ENCODE results near the gene WNT2B. TPM values are rescaled to one million over a fixed set of nuclear protein-coding genes. Genes with fewer than 3 reads are reported as not detected.

WNT2B gene
- total and polyA plus RNA-seq, 2 of the 8 experiments (the other 6 are each of a cell fraction or from before 2014, with no cell fraction given) = 0.33 to 2.0 TPM

- Histone ChIP-seq H3K4me1 (replicated peaks in 1 of 4; ENCODE audit: control insufficient read depth in 3 of 4, insufficient read depth in 4 of 4, low read length in 3 of 4) (peaks cover 0 to 3% (median 0%) of the 10 kb centered on the region in 4 experiments; a peak in 1 of 7 replicates), H2BK12ac (ENCODE audit: low read depth, low read length) (no peak overlapping the region), H4K5ac (ENCODE audit: insufficient read length, low read depth, low read length) (no peak overlapping the region), H2AFZ (ENCODE audit: low read length) (no peak overlapping the region), H2BK5ac (ENCODE audit: low read depth, low read length) (no peak overlapping the region), H2BK15ac (ENCODE audit: low read length) (no peak overlapping the region), H3K23me2 (ENCODE audit: low read depth, low read length) (no peaks in the 10 kb centered on the region; the same call in 1 of the 2 replicates), H3K27ac (ENCODE audit: low read depth, low read length) (no peak overlapping the region), H3K27me3 (replicated peaks in 1 of 4; ENCODE audit: control insufficient read depth in 3 of 4, extremely low read depth in 1 of 4, insufficient read depth in 3 of 4, low read length in 3 of 4) (peaks cover 0 to 4% (median under 1%) of the 10 kb centered on the region in 4 experiments; a peak in 3 of 7 replicates), H2BK120ac (replicated peaks; ENCODE audit: low read depth, low read length) (no peak overlapping the region), H2AK5ac (ENCODE audit: low read depth, low read length) (no peak overlapping the region), H4K91ac (replicated peaks; ENCODE audit: insufficient read length, low read length) (no peak overlapping the region), H3K14ac (ENCODE audit: insufficient read length) (no peak overlapping the region), H2BK20ac (ENCODE audit: low read length) (no peak overlapping the region), H3K79me2 (ENCODE audit: control insufficient read depth in 1 of 2, insufficient read depth in 2 of 2, low read length in 2 of 2) (no peaks in the 10 kb centered on the region), H3K9me3 (ENCODE audit: insufficient read depth in 2 of 2, low read depth in 1 of 2, low read length in 1 of 2) (no peaks in the 10 kb centered on the region), H3K9ac (replicated peaks in 1 of 4; ENCODE audit: extremely low read depth in 1 of 4, low read depth in 3 of 4, low read length in 3 of 4) (no peak overlapping the region), H4K8ac (ENCODE audit: extremely low read depth, insufficient read depth, low read length) (no peak overlapping the region), H3K18ac (ENCODE audit: extremely low read depth, low read length) (no peak overlapping the region), H3K4ac (replicated peaks; ENCODE audit: insufficient read length, low read depth, low read length) (no peak overlapping the region), H3K79me1 (ENCODE audit: low read depth, low read length) (no peaks in the 10 kb centered on the region), H3K56ac (replicated peaks; ENCODE audit: insufficient read length, low read depth, low read length) (no peak overlapping the region), H3K4me2 (ENCODE audit: insufficient read depth in 1 of 2, low read depth in 2 of 2, low read length in 2 of 2) (no peak overlapping the region), H3K36me3 (ENCODE audit: control insufficient read depth in 2 of 4, insufficient read depth in 4 of 4, low read length in 3 of 4) (no peaks in the 10 kb centered on the region), H3K4me3 (ENCODE audit: extremely low read depth in 1 of 4, insufficient read depth in 2 of 4, low read depth in 3 of 4, low read length in 4 of 4) (no peak overlapping the region), H4K20me1 (replicated peaks in 1 of 2; ENCODE audit: control insufficient read depth in 1 of 2, insufficient read depth in 2 of 2, low read length in 2 of 2) (no peaks in the 10 kb centered on the region), H3K23ac (ENCODE audit: insufficient read length) (no peak overlapping the region)
- POLR2A ChIA-PET (ENCODE audit: partially characterized antibody) = no interaction called here
- WGBS, 2 experiments (ENCODE audit: extremely low coverage in 1 of 2, insufficient coverage in 1 of 2, insufficient read length in 1 of 2, insufficient replicate concordance in 2 of 2, low coverage in 1 of 2, low lambda C conversion rate in 2 of 2, missing lambda C conversion rate in 1 of 2) = 88% methylated on average over 2 of the region's 2 CpGs; no CpG with 5 or more reads in 1 of the 2 experiments
- TF ChIP-seq CREB1 (IDR thresholded peaks at IDR 0.05) = no peak
- TF ChIP-seq GABPA (IDR thresholded peaks at IDR 0.05; ENCODE audit: borderline replicate concordance, insufficient read depth, low read length) = no peak
- TF ChIP-seq EGR1 (IDR thresholded peaks at IDR 0.05; ENCODE audit: borderline replicate concordance, low read depth, low read length) = no peak
- no peak for TF ChIP-seq HDAC6 (IDR thresholded peaks at IDR 0.05; ENCODE audit: low read depth, low read length)
- no peak for TF ChIP-seq ZNF274 (IDR thresholded peaks at IDR 0.05; ENCODE audit: borderline replicate concordance, extremely low read depth, low read length)
- TF ChIP-seq CBX8 (IDR thresholded peaks at IDR 0.05; ENCODE audit: borderline replicate concordance, low read depth, low read length) = no peak
- no peak for TF ChIP-seq CTBP2 (IDR thresholded peaks at IDR 0.05; ENCODE audit: borderline replicate concordance, insufficient read depth, insufficient read length, low read length)
- DNase-seq (ENCODE audit: low read depth in 1 of 2, low spot score in 2 of 2) (no peak), FAIRE-seq (no peak)
- CTCF ChIA-PET (ENCODE audit: partially characterized antibody) = interaction anchor here (0.6 to 1.2 kb wide), 2 partner anchors 8 to 14 kb away, joined by 3 read pairs; no protein-coding TSS in a partner anchor
Measured at GRCh38 chr1:112517646-112518045, 8.9 kb downstream of the WNT2B start.
